H9 (cell line): ENCODE measurements around the gene WDR33. TPM values are rescaled to one million over a fixed set of nuclear protein-coding genes. Genes with fewer than 3 reads are reported as not detected.

Source experiments
- DNase-seq: peaks from one replicate; pipeline ENCODE4 v3.0.0-alpha.2; 2017
- H2AFZ ChIP-seq: one replicate; pipeline ENCODE4 v1.6.1; 2013; ENCODE audit warnings: mild to moderate bottlenecking, low read length, control low read depth, moderate library complexity
- H2AK5ac ChIP-seq: 2 replicates; pipeline ENCODE4 v1.6.1; 2013; ENCODE audit warnings: low read length, control low read depth, mixed read lengths; ENCODE audit not compliant: insufficient read length
- H2BK120ac ChIP-seq: one replicate; pipeline ENCODE4 v1.6.1; 2013; ENCODE audit warnings: low read depth, mild to moderate bottlenecking, low read length, control low read depth, inconsistent platforms; ENCODE audit not compliant: poor library complexity, severe bottlenecking
- H2BK12ac ChIP-seq: 2 replicates; pipeline ENCODE4 v1.6.1; 2013; ENCODE audit warnings: low read length, control low read depth, mixed read lengths, low read depth; ENCODE audit not compliant: insufficient read length
- H2BK15ac ChIP-seq: 2 replicates; pipeline ENCODE4 v1.6.1; 2013; ENCODE audit warnings: low read depth, low read length, control low read depth
- H2BK20ac ChIP-seq: one replicate; pipeline ENCODE4 v1.6.1; 2013; ENCODE audit warnings: low read depth, mild to moderate bottlenecking, low read length, control low read depth, inconsistent platforms; ENCODE audit not compliant: poor library complexity, severe bottlenecking
- H2BK5ac ChIP-seq: 2 replicates; pipeline ENCODE4 v1.6.1; 2013; ENCODE audit warnings: low read length, control low read depth, mixed read lengths; ENCODE audit not compliant: insufficient read length
- H3K14ac ChIP-seq: 2 replicates; pipeline ENCODE4 v1.6.1; 2013; ENCODE audit warnings: low read length, control low read depth; ENCODE audit not compliant: insufficient read depth
- H3K18ac ChIP-seq: 2 replicates; pipeline ENCODE4 v1.6.1; 2013; ENCODE audit warnings: low read depth, mild to moderate bottlenecking, mixed read lengths, low read length, control low read depth; ENCODE audit not compliant: insufficient read length
- H3K23ac ChIP-seq: 2 replicates; pipeline ENCODE4 v1.6.1; 2013; ENCODE audit warnings: low read length, control low read depth, mixed read lengths, low read depth; ENCODE audit not compliant: insufficient read length
- H3K23me2 ChIP-seq: 2 replicates; pipeline ENCODE4 v1.6.1; 2013; ENCODE audit warnings: low read depth, mild to moderate bottlenecking, mixed read lengths, low read length, control low read depth; ENCODE audit not compliant: insufficient read length, poor library complexity, severe bottlenecking
- H3K27ac ChIP-seq: 2 replicates; pipeline ENCODE4 v1.5.1; 2013; ENCODE audit warnings: low read length, control low read depth, mixed read lengths, low read depth; ENCODE audit not compliant: insufficient read length
- H3K27me3 ChIP-seq: 2 replicates; pipeline ENCODE4 v1.6.1; 2013; ENCODE audit warnings: low read length, control low read depth, inconsistent platforms; ENCODE audit not compliant: insufficient read depth
- H3K4ac ChIP-seq: 2 replicates; pipeline ENCODE4 v1.6.1; 2013; ENCODE audit warnings: low read depth, mild to moderate bottlenecking, control low read depth, inconsistent platforms, low read length, moderate library complexity
- H3K4me1 ChIP-seq: 2 replicates; pipeline ENCODE4 v1.6.1; 2013; ENCODE audit warnings: low read length, control low read depth, inconsistent platforms; ENCODE audit not compliant: insufficient read depth
- H3K4me2 ChIP-seq: 2 replicates; pipeline ENCODE4 v1.6.1; 2013; ENCODE audit warnings: low read length, control low read depth, mixed read lengths; ENCODE audit not compliant: insufficient read length, insufficient read depth
- H3K56ac ChIP-seq: 2 replicates; pipeline ENCODE4 v1.6.1; 2013; ENCODE audit warnings: low read depth, mild to moderate bottlenecking, mixed read lengths, low read length, control low read depth; ENCODE audit not compliant: insufficient read length
- H3K79me1 ChIP-seq: 2 replicates; pipeline ENCODE4 v1.6.1; 2013; ENCODE audit warnings: low read depth, mild to moderate bottlenecking, moderate library complexity, low read length, control low read depth, inconsistent platforms; ENCODE audit not compliant: insufficient read depth, poor library complexity, severe bottlenecking
- H3K79me2 ChIP-seq: 2 replicates; pipeline ENCODE4 v1.6.1; 2013; ENCODE audit warnings: low read length, control low read depth, inconsistent platforms; ENCODE audit not compliant: insufficient read depth
- H3K9ac ChIP-seq: 2 replicates; pipeline ENCODE4 v1.6.1; 2013; ENCODE audit warnings: low read length, control low read depth, mixed read lengths; ENCODE audit not compliant: insufficient read length; ENCODE audit errors: extremely low read depth
- H3K9me3 ChIP-seq: one replicate; pipeline ENCODE4 v1.6.1; 2013; ENCODE audit warnings: low read depth, low read length, inconsistent platforms; ENCODE audit not compliant: control insufficient read depth
- H3T11ph ChIP-seq: one replicate; pipeline ENCODE4 v1.6.1; 2013; ENCODE audit warnings: mild to moderate bottlenecking, low read length, control low read depth, inconsistent platforms
- H4K20me1 ChIP-seq: one replicate; pipeline ENCODE4 v1.6.1; 2013; ENCODE audit not compliant: control insufficient read depth, insufficient read length, insufficient read depth
- H4K5ac ChIP-seq: 2 replicates; pipeline ENCODE4 v1.6.1; 2013; ENCODE audit warnings: low read depth, mild to moderate bottlenecking, mixed read lengths, low read length, control low read depth; ENCODE audit not compliant: insufficient read length
- H4K8ac ChIP-seq: replicated peaks from 2 replicates; pipeline ENCODE4 v1.6.1; 2013; ENCODE audit warnings: low read length, control low read depth, mixed read lengths, low read depth; ENCODE audit not compliant: insufficient read length
- H4K91ac ChIP-seq: 2 replicates; pipeline ENCODE4 v1.6.1; 2013; ENCODE audit warnings: low read depth, mild to moderate bottlenecking, moderate library complexity, mixed read lengths, low read length, control low read depth; ENCODE audit not compliant: insufficient read length
- H3K27ac Mint-ChIP-seq, 3 experiments: 2 replicates in 2 of 3; 3 replicates in 1 of 3; pipeline ENCODE4 v1.8.0; 2020 to 2021; ENCODE audit warnings: mixed read lengths in 3 of 3, mild to moderate bottlenecking in 1 of 3, moderate library complexity in 1 of 3
- H3K27me3 Mint-ChIP-seq: 2 replicates; pipeline ENCODE4 v1.8.0; 2021; ENCODE audit warnings: low read depth, mild to moderate bottlenecking, moderate library complexity, mixed read lengths
- H3K36me3 Mint-ChIP-seq, 3 experiments: 2 replicates in 2 of 3; 3 replicates in 1 of 3; pipeline ENCODE4 v1.8.0; 2020 to 2021; ENCODE audit warnings: low read depth in 3 of 3, mixed read lengths in 3 of 3; ENCODE audit not compliant: insufficient read depth in 1 of 3
- H3K4me1 Mint-ChIP-seq, 2 experiments: 2 replicates each; pipeline ENCODE4 v1.8.0; 2020; ENCODE audit warnings: mixed read lengths in 2 of 2
- H3K4me3 Mint-ChIP-seq, 2 experiments: 2 replicates in 1 of 2; 3 replicates in 1 of 2; pipeline ENCODE4 v1.8.0; 2020 to 2021; ENCODE audit warnings: mild to moderate bottlenecking in 2 of 2, mixed read lengths in 2 of 2, moderate library complexity in 1 of 2
- H3K9me3 Mint-ChIP-seq, 2 experiments: 2 replicates in 1 of 2; 3 replicates in 1 of 2; pipeline ENCODE4 v1.8.0; 2020; ENCODE audit warnings: mild to moderate bottlenecking in 2 of 2, mixed read lengths in 2 of 2, moderate library complexity in 1 of 2
- WGBS: extraction: QIAGEN DNeasy Blood & Tissue Kit; methylation state at CpG from one replicate; pipeline ENCODE4 v1.1.7; 2013; ENCODE audit warnings: missing lambda C conversion rate, low lambda C conversion rate, mixed read lengths; ENCODE audit not compliant: insufficient read length; ENCODE audit errors: extremely low coverage; 5-methylcytosine and 5-hydroxymethylcytosine counted together
- total RNA-seq: library from RNA; stranded (reverse); gene quantifications from 2 replicates; pipeline ENCODE4 v1.2.1, GENCODE V29; 2021
- TF ChIP-seq, protein P1 (sequence below): fragments of 200-600 bp; sonication (generic); conservative IDR thresholded peaks from 3 replicates; pipeline ENCODE4 v1.8.0; 2021; ENCODE audit warnings: antibody characterized with exemption, mild to moderate bottlenecking

The WDR33 gene
- total RNA-seq, 1 experiment from 2014 or later: 86.0 TPM

DNA sequence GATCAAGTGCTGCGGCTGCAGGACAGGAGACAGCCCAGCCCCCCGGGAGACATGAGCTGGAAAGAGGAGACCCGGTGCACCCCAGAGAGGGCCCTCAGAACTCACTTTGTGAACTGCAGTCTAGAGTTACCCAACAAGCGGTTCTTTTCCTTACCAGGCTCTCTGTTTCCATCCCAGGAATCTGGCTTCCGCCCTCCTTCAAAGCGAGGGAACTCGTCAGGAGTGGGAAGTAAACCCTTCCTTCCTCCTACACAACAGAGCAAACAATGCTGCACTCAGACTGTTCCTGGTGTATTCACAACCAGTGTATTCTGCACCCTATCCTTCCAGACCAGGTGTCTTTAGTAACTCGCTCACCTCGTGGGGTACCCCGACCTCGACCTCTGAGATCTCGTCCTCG, 101.6 kb downstream of the WDR33 start:
- H3K18ac ChIP-seq: no peak overlapping the region
- H3K27ac ChIP-seq: no peak overlapping the region
- no peaks in the 10 kb centered on the region for H4K20me1 ChIP-seq
- no peaks in the 10 kb centered on the region for H3K4me1 ChIP-seq
- no peak overlapping the region for H2BK12ac ChIP-seq
- H4K91ac ChIP-seq: no peak overlapping the region
- H3K23me2 ChIP-seq: no peaks in the 10 kb centered on the region
- no peaks in the 10 kb centered on the region for H3K79me2 ChIP-seq
- peaks cover 23 to 82% (median 64%) of the 10 kb centered on the region in 3 experiments for H3K36me3 Mint-ChIP-seq
- no peak overlapping the region for H3K23ac ChIP-seq
- no peak overlapping the region for H3K56ac ChIP-seq
- WGBS: no CpG with 5 or more reads among the region's 13 CpGs
- H3K9me3 Mint-ChIP-seq: no peaks in the 10 kb centered on the region
- DNase-seq: no peak
- no peaks in the 10 kb centered on the region for H3K27me3 Mint-ChIP-seq
- no peak overlapping the region for H3T11ph ChIP-seq
- H4K5ac ChIP-seq: no peak overlapping the region
- no peak overlapping the region for H3K4me2 ChIP-seq
- H3K27ac Mint-ChIP-seq: peak overlapping the region in 1 of 3 experiments; percentile 46; a peak in 2 of 7 replicates
- H3K4me1 Mint-ChIP-seq: no peaks in the 10 kb centered on the region
- H2AK5ac ChIP-seq: no peak overlapping the region
- no peak overlapping the region for H3K14ac ChIP-seq
- no peak overlapping the region for H2BK5ac ChIP-seq
- no peak overlapping the region for H2BK20ac ChIP-seq
- no peak overlapping the region for H2BK120ac ChIP-seq
- H2AFZ ChIP-seq: no peak overlapping the region
- TF ChIP-seq, protein P1, sequence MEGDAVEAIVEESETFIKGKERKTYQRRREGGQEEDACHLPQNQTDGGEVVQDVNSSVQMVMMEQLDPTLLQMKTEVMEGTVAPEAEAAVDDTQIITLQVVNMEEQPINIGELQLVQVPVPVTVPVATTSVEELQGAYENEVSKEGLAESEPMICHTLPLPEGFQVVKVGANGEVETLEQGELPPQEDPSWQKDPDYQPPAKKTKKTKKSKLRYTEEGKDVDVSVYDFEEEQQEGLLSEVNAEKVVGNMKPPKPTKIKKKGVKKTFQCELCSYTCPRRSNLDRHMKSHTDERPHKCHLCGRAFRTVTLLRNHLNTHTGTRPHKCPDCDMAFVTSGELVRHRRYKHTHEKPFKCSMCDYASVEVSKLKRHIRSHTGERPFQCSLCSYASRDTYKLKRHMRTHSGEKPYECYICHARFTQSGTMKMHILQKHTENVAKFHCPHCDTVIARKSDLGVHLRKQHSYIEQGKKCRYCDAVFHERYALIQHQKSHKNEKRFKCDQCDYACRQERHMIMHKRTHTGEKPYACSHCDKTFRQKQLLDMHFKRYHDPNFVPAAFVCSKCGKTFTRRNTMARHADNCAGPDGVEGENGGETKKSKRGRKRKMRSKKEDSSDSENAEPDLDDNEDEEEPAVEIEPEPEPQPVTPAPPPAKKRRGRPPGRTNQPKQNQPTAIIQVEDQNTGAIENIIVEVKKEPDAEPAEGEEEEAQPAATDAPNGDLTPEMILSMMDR: no peak
- no peak overlapping the region for H3K4me3 Mint-ChIP-seq
- H3K4ac ChIP-seq: no peak overlapping the region
- H2BK15ac ChIP-seq: no peak overlapping the region
- no peak overlapping the region for H4K8ac ChIP-seq
- no peak overlapping the region for H3K9ac ChIP-seq
- no peaks in the 10 kb centered on the region for H3K9me3 ChIP-seq
- H3K79me1 ChIP-seq: no peaks in the 10 kb centered on the region
- no peaks in the 10 kb centered on the region for H3K27me3 ChIP-seq
